Stimulated activated CD4-positive, alpha-beta T cell treated with anti-CD3 and anti-CD28 coated beads, Interleukin-12 subunit alpha, Interleukin-12 subunit beta, amount 100 ng/mL, for 4 hours (primary cell): Measurements from ENCODE around the gene LONP1.

Experiments
- DNase-seq: peaks from one replicate; pipeline ENCODE4 v3.0.0-alpha.2; 2020

The LONP1 gene

DNA sequence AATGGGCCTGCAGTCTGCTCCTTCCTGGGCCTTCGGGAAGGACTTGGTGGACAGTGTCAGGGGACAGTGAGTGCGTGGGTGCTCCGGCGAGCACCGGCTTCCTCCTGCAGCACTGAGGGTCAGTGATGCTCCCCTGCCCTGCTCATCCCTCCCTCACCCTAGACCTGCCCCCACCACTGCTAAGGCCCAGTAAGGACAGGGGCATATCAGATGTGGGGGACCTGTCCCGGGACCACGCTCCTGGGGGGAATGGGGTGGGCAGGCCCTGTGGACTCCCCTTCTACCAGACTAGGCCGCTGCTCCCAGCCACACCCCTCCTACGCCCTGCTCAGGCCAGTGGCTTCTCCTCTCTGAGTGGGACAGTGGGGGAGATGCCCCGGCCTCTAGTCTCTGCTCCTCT lies 42.8 kb downstream of the LONP1 start:
- no peak for DNase-seq

DNA sequence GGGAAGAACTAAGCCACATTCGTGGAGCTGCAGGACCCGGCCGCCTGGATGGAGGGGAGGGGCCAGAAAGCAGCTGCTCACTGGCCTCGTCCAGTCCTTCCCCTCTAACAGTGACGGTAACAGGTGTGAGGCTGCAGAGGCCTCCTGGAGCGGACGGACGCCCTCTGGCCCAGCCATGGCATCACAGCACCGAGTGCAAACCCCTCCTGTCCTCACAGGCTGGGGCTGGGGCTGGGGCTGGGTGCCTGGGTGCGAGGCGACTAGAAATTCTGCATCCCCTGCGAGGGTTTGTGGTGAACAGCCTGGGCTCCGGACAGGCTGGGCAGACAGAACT lies 43.2 kb downstream of the LONP1 start:
- no peak for DNase-seq

DNA sequence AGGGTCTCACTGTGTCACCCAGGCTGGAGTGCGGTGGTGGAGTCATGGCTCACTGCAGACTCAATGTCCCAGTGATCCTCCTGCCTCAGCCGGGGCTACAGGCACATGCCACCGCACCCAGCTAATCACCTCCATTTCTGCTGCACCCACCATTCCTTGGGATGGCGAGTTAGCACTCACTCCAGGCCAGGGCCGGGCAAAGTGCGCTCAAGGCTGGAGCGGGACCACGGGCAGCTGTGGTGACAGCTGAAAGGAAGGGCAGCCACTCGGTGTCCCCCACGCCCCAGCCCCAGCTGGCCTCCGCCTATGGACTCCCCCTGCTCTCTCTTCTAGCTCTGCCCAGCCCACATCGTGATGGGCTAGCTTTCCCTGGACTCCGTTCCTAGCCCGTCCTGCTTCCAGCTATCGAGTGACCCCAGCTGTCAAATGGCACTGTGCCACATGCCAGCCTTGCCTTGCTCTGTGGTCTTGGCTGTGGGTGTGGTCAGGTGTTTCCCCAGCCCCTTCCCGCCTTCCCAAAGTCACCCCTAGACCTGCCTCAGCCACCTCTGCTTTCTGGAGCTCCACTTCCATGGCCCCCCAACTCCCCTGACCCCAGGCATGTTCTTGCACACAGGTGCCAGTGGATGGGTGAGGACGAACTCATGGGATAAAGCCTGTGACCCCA lies 43.7 kb downstream of the LONP1 start:
- DNase-seq = no peak

- DNase-seq = no peak
Measured at GRCh38 chr19:5674714-5675113, 45.2 kb downstream of the LONP1 start.

DNA sequence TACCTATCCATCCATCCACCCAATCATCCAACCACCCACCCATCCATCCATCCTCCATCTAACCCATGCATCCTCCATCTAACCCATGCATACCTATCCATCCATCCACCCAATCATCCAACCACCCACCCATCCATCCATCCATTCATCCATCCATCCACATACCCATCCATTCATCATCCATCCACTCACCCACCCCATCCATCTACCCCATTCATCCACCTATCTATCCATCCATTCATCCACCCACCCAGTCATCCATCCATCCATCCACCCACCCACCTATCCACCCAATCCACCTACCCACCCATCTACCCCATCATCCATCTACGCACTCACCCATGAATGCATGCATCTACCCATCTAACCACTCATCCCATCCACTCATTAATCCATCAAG lies 46.2 kb downstream of the LONP1 start:
- DNase-seq = no peak

GRCh38 chr19:5672708-5673459 lies 47.1 kb downstream of the LONP1 start:
- DNase-seq = no peak

- DNase-seq = no peak
Measured at GRCh38 chr19:5671600-5671999, 48.3 kb downstream of the LONP1 start.

DNA sequence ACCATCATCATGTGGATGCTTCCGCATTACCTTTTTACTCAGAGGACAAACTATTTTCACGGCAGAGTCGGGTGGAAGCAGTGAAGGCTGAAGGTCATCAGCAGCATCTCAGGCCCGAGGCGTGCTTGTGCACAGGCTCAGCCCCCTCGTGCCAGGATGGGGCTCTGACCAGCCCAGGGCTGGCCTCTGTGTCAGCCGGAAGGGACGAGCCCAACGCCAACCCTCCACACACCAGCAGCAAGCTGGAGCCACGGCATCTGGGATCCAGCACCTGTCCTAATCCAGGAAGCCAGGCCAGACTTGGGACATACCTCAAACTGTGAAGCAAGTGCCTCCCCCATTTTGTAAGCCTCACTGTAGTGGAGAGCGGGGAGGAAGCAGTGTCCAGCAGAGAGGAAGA lies 50.7 kb downstream of the LONP1 start:
- DNase-seq = no peak

GRCh38 chr19:5667751-5668271 lies 52.1 kb downstream of the LONP1 start:
- DNase-seq = no peak

DNA sequence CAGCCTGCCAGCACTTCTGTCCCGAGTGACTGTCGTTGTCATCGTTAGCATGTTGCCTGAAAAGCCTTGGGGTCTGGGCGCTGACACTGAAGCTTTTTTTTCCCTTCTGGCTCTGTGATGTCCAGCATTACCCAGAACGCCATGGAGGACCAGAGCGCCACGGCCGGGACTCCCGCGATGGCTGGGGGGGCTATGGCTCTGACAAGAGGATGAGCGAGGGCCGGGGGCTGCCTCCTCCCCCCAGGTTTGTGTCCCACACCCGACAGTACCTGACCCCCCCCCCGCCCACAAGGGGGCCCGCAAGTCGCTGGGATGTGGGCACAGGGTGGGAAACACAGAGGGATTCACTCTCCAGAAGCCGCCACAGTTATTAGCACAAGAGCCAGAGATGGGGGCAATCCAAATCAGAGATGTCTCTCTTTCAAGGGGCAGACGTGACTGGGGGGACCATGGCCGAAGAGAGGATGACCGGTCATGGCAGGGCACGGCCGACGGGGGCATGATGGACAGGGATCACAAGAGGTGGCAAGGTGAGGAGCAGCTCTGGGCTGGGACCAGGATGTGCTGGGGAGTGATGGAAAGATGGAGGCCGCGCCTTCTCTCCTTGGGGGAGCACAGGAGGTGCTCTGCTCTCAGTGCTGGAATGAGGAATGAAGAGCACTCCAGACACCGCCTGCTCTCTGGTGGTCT lies 52.9 kb downstream of the LONP1 start:
- no peak for DNase-seq

- no peak for DNase-seq
Measured at GRCh38 chr19:5665781-5666513, 54.0 kb downstream of the LONP1 start.

- DNase-seq = no peak
Measured at GRCh38 chr19:5664515-5664914, 55.4 kb downstream of the LONP1 start.

GRCh38 chr19:5663904-5664303 lies 56.0 kb downstream of the LONP1 start:
- no peak for DNase-seq

- DNase-seq = no peak
Measured at GRCh38 chr19:5661483-5661882, 58.5 kb downstream of the LONP1 start.

DNA sequence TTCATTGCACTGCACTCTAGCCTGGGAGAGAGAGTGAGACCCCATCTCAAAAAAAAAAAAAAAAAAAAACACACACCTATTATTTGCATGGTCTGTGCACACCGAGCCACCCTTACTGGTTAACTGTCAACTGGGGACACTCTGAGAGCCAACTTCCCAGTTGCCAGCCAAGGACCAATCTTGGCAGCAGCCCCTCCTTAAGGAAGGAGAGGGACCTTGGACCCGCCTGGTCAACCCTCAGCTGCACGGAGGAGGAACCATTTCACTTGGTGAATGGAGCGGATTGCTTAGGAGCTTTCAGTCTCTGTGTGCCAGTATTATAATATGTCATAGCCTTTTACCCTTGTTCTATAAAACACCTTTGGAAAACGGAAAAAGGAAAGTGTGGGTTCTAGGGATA lies 64.5 kb downstream of the LONP1 start:
- DNase-seq = no peak

GRCh38 chr19:5654931-5655330 lies 65.0 kb downstream of the LONP1 start:
- DNase-seq = no peak

- no peak for DNase-seq
Measured at GRCh38 chr19:5652261-5652660, 67.7 kb downstream of the LONP1 start.

DNA sequence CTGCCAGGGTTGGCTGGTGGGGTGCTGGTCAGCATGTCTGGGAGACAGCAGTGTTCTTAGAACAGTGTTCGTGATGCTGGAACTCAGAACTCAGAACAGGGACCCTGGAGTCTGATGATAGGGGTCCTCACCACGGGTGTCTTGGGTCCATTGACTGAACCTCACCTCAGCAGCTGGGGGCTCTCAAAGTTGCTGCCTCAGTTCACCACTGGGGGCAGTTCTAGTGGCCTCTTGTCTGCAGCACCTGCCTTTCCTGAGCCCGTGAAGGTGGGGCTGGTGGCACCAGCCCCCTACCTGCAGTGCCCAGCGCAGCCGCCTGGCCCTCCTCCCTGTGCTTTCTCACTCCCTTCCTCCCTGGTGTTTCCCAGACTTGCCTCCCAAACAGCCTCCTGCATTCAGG lies 68.6 kb downstream of the LONP1 start:
- no peak for DNase-seq

- DNase-seq = no peak
Measured at GRCh38 chr19:5648464-5648863, 71.5 kb downstream of the LONP1 start.

DNA sequence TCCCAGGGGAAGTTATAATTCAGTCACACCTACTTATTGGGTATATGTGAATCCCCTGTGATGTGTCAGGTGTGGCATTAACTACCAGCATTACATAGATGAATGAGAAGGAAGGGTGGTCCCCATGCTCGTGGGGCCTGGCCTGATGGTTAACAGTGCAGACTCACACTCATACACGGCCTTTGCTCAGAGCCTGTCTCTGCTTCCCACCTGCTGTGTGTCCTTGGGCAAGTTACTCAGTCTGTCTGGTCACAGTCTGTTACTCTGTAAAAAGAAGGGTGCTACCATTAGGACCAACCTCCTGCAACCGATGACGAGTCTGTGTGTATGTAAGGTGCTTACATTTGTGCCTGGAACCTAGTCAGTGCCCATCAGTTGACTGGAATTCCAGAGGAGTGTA lies 73.2 kb downstream of the LONP1 start:
- no peak for DNase-seq

- DNase-seq = no peak
Measured at GRCh38 chr19:5645409-5645808, 74.5 kb downstream of the LONP1 start.

DNA sequence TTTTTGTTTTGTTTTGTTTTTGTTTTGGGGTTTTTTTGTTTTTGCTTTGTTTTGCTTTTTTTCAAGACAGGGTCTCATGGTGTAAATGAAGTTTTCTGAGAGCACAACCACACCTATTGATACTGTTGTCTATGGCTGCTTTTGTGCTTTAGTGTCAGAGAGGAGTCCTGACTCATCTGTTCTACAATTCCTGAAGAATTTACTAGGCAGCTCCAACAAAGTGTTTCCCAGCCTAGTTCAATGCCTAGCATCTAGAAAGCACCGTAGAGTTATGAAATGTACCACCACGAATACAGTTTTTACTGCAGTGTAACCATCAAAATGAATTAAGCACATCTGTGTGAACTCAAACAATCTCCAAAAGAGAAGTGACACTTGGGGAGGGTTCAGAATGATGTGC lies 75.9 kb downstream of the LONP1 start:
- no peak for DNase-seq

DNA sequence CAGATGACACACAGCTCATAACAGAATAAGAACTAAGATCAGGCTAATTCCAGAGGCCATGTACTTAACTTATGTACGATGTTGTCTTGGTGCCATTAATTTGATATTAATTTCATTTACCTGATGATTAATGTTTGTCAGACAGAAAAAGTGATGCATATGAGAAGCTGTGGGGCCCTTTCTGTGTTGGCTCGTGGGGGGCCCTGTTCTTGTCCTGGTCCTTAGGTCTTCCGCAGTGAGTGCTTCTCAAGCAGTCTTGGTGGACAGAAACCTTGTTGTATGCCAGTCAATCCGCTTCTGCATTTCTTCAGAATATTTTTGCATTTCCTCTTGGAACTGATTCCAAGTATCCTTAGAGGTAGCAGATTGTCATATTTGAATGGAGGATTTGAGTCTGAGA lies 76.9 kb downstream of the LONP1 start:
- no peak for DNase-seq
